NCI-H748 (cell line): ENCODE measurements around the gene GLG1.
"Not testable (repeated sequence)": the region's sequence is repeated elsewhere in the genome, so short reads cannot be mapped to it uniquely, and the experiment has no call there.

Experiments used
- DNase-seq: peaks from one replicate; lab custom pipeline; 2025; ENCODE audit not compliant: unreplicated experiment; lab: John Stamatoyannopoulos, UW

The GLG1 gene

GRCh38 chr16:74606521-74607309 is at the start of gene GLG1:
TSS of gene GLG1 (minus strand) at chr16:74607114. CDS start at chr16:74607094, 20 bp downstream.
- peak; percentile 91 for DNase-seq

- DNase-seq: no peak
Observed at GRCh38 chr16:74654536-74655050, 47.7 kb upstream of the GLG1 start.

- not testable (repeated sequence) for DNase-seq
Observed at GRCh38 chr16:74652883-74653282, 46.0 kb upstream of the GLG1 start.

- no peak for DNase-seq
Observed at GRCh38 chr16:74652249-74652648, 45.3 kb upstream of the GLG1 start.

GRCh38 chr16:74651841-74652240 is 44.9 kb upstream of the GLG1 start:
- DNase-seq: no peak

GRCh38 chr16:74650966-74651567 is 44.2 kb upstream of the GLG1 start:
- no peak for DNase-seq

- DNase-seq: no peak
Observed at GRCh38 chr16:74649839-74650504, 43.1 kb upstream of the GLG1 start.

- DNase-seq: no peak
Observed at GRCh38 chr16:74641969-74642368, 35.1 kb upstream of the GLG1 start.

- DNase-seq: no peak
Observed at GRCh38 chr16:74637742-74638453, 31.0 kb upstream of the GLG1 start.

- no peak for DNase-seq
Observed at GRCh38 chr16:74635303-74635702, 28.4 kb upstream of the GLG1 start.

- DNase-seq: no peak
Observed at GRCh38 chr16:74633686-74634085, 26.8 kb upstream of the GLG1 start.

GRCh38 chr16:74627506-74628220 is 20.7 kb upstream of the GLG1 start:
- DNase-seq: no peak

- DNase-seq: no peak
Observed at GRCh38 chr16:74626741-74627416, 20.0 kb upstream of the GLG1 start.

GRCh38 chr16:74625500-74626350 is 18.8 kb upstream of the GLG1 start:
- DNase-seq: no peak

- DNase-seq: no peak
Observed at GRCh38 chr16:74623839-74624235, 16.9 kb upstream of the GLG1 start.

- peak; percentile 35 for DNase-seq
Observed at GRCh38 chr16:74623214-74623838, 16.4 kb upstream of the GLG1 start.

- no peak for DNase-seq
Observed at GRCh38 chr16:74622005-74622404, 15.1 kb upstream of the GLG1 start.

- DNase-seq: no peak
Observed at GRCh38 chr16:74617206-74617788, 10.4 kb upstream of the GLG1 start.
